Measurements from ENCODE around the gene PCNX2.

Gene PCNX2

GRCh38 chr1:233294913-233295236 is 650 bp downstream of the PCNX2 start:
- TF ChIP-seq EZH2phosphoT487 (conservative IDR thresholded peaks at IDR 0.05; ENCODE audit: low read length) (no peak), CTCF (IDR thresholded peaks at IDR 0.05; ENCODE audit: insufficient read depth, low read length, poor library complexity, severe bottlenecking) (no peak)
- Histone ChIP-seq H4K20me1 (ENCODE audit: low read depth, low read length) (0 out of 2 replicates have a peak, but pooled peaks cover 4% of the 10 kb centered on the region), H3K27ac (ENCODE audit: low read depth, low read length) (no peak overlapping the region), H3F3A (ENCODE audit: insufficient read depth) (no peaks in the 10 kb centered on the region), H3K36me3 (ENCODE audit: low read length) (no peaks in the 10 kb centered on the region), H2AFZ (ENCODE audit: low read depth, low read length, severe bottlenecking) (peak overlapping the region; percentile 79), H3K9me3 (ENCODE audit: insufficient read depth, low read length) (no peaks in the 10 kb centered on the region), H3K27me3 (ENCODE audit: low read length) (no peaks in the 10 kb centered on the region), H3K4me2 (ENCODE audit: low read depth, low read length, poor library complexity, severe bottlenecking) (peak overlapping the region; percentile 65), H3K79me2 (ENCODE audit: insufficient read depth, low read length) (peaks cover 4% of the 10 kb centered on the region; the same call in 1 of the 2 replicates), H3K4me3 (ENCODE audit: insufficient read depth, low read length, poor library complexity, severe bottlenecking) (peak overlapping the region; percentile 63), H3K9me2 (replicated peaks; ENCODE audit: insufficient read depth, low read length) (no peaks in the 10 kb centered on the region), H3K9ac (ENCODE audit: low read length) (peak overlapping the region; percentile 62)

GRCh38 chr1:233293556-233294446 is 1.7 kb downstream of the PCNX2 start:
- H3K79me2 ChIP-seq (ENCODE audit: insufficient read depth, low read length): peaks cover 4% of the 10 kb centered on the region; the same call in 1 of the 2 replicates

GRCh38 chr1:233290396-233291034 is 5.0 kb downstream of the PCNX2 start:
- peaks cover 4% of the 10 kb centered on the region; the same call in 1 of the 2 replicates for H3K79me2 ChIP-seq (ENCODE audit: insufficient read depth, low read length)
- no peak overlapping the region for H3K4me2 ChIP-seq (ENCODE audit: low read depth, low read length, poor library complexity, severe bottlenecking)
- H3K9me3 ChIP-seq (ENCODE audit: insufficient read depth, low read length): no peaks in the 10 kb centered on the region

More at GRCh38 chr1:233293556-233294446, 1.7 kb downstream of the PCNX2 start:
- Histone ChIP-seq H3K9me3 (ENCODE audit: insufficient read depth, low read length) (no peaks in the 10 kb centered on the region), H3K27ac (ENCODE audit: low read depth, low read length) (no peak overlapping the region), H3K9ac (ENCODE audit: low read length) (no peak overlapping the region), H3K4me3 (ENCODE audit: insufficient read depth, low read length, poor library complexity, severe bottlenecking) (no peak overlapping the region), H4K20me1 (ENCODE audit: low read depth, low read length) (0 out of 2 replicates have a peak, but pooled peaks cover 4% of the 10 kb centered on the region), H3K9me2 (replicated peaks; ENCODE audit: insufficient read depth, low read length) (no peaks in the 10 kb centered on the region), H2AFZ (ENCODE audit: low read depth, low read length, severe bottlenecking) (no peak overlapping the region), H3K36me3 (ENCODE audit: low read length) (no peaks in the 10 kb centered on the region), H3F3A (ENCODE audit: insufficient read depth) (no peaks in the 10 kb centered on the region), H3K27me3 (ENCODE audit: low read length) (no peaks in the 10 kb centered on the region), H3K4me2 (ENCODE audit: low read depth, low read length, poor library complexity, severe bottlenecking) (no peak overlapping the region)
- TF ChIP-seq EZH2phosphoT487 (conservative IDR thresholded peaks at IDR 0.05; ENCODE audit: low read length) (no peak), CTCF (IDR thresholded peaks at IDR 0.05; ENCODE audit: insufficient read depth, low read length, poor library complexity, severe bottlenecking) (no peak)

More at GRCh38 chr1:233290396-233291034, 5.0 kb downstream of the PCNX2 start:
- no peaks in the 10 kb centered on the region for H3K27me3 ChIP-seq (ENCODE audit: low read length)
- H2AFZ ChIP-seq (ENCODE audit: low read depth, low read length, severe bottlenecking): no peak overlapping the region
- H3K9me2 ChIP-seq (replicated peaks; ENCODE audit: insufficient read depth, low read length): no peaks in the 10 kb centered on the region
- no peaks in the 10 kb centered on the region for H3K36me3 ChIP-seq (ENCODE audit: low read length)
- H3K27ac ChIP-seq (ENCODE audit: low read depth, low read length): no peak overlapping the region
- H3F3A ChIP-seq (ENCODE audit: insufficient read depth): no peaks in the 10 kb centered on the region
- no peak for TF ChIP-seq CTCF (IDR thresholded peaks at IDR 0.05; ENCODE audit: insufficient read depth, low read length, poor library complexity, severe bottlenecking)
- H4K20me1 ChIP-seq (ENCODE audit: low read depth, low read length): 0 out of 2 replicates have a peak, but pooled peaks cover 4% of the 10 kb centered on the region
- no peak overlapping the region for H3K9ac ChIP-seq (ENCODE audit: low read length)
- no peak overlapping the region for H3K4me3 ChIP-seq (ENCODE audit: insufficient read depth, low read length, poor library complexity, severe bottlenecking)
